Measurements from ENCODE around the gene OXCT1. TPM values are rescaled to one million over a fixed set of nuclear protein-coding genes. Genes with fewer than 3 reads are reported as not detected.

Gene OXCT1
- total RNA-seq, 2 donors from 2014 or later, result 15.2 to 25.3 TPM

GRCh38 chr5:41892031-41892430 is 21.8 kb upstream of the OXCT1 start:
- H3K4me1 ChIP-seq (replicated peaks), result no peaks in the 10 kb centered on the region
- no peak for TF ChIP-seq CTCF (IDR thresholded peaks at IDR 0.05)
- TF ChIP-seq POLR2AphosphoS5 (IDR thresholded peaks at IDR 0.05), result no peak
- no peak for TF ChIP-seq POLR2A (IDR thresholded peaks at IDR 0.05)
- no peaks in the 10 kb centered on the region for H3K27me3 ChIP-seq (replicated peaks; ENCODE audit: insufficient read depth)
- no peak for DNase-seq (ENCODE audit: low spot score)
- no peak overlapping the region for H3K4me3 ChIP-seq
- H3K9me3 ChIP-seq, result no peaks in the 10 kb centered on the region
- intact Hi-C loops (cut with DNase I), result no loop called here
- H3K36me3 ChIP-seq, result no peaks in the 10 kb centered on the region
- H3K27ac ChIP-seq, result no peak overlapping the region

- intact Hi-C loops (cut with DNase I), result no loop called here
- H3K27me3 ChIP-seq (replicated peaks; ENCODE audit: insufficient read depth), result no peaks in the 10 kb centered on the region
- H3K4me3 ChIP-seq, result no peak overlapping the region
- WGBS, result 56% methylated on average over 2 of the region's 2 CpGs
- H3K4me1 ChIP-seq (replicated peaks), result no peaks in the 10 kb centered on the region
- H3K27ac ChIP-seq, result no peak overlapping the region
- TF ChIP-seq POLR2A (IDR thresholded peaks at IDR 0.05), result no peak
- no peak for TF ChIP-seq CTCF (IDR thresholded peaks at IDR 0.05)
- TF ChIP-seq POLR2AphosphoS5 (IDR thresholded peaks at IDR 0.05), result no peak
- no peak for DNase-seq (ENCODE audit: low spot score)
- H3K9me3 ChIP-seq, result no peaks in the 10 kb centered on the region
- no peaks in the 10 kb centered on the region for H3K36me3 ChIP-seq
Measured at GRCh38 chr5:41891066-41891707, 21.0 kb upstream of the OXCT1 start.

GRCh38 chr5:41885286-41885685 is 15.1 kb upstream of the OXCT1 start:
- no peak for TF ChIP-seq POLR2AphosphoS5 (IDR thresholded peaks at IDR 0.05)
- TF ChIP-seq POLR2A (IDR thresholded peaks at IDR 0.05), result no peak
- no peak for TF ChIP-seq CTCF (IDR thresholded peaks at IDR 0.05)
- H3K9me3 ChIP-seq, result no peaks in the 10 kb centered on the region
- no peak for DNase-seq (ENCODE audit: low spot score)
- no peaks in the 10 kb centered on the region for H3K27me3 ChIP-seq (replicated peaks; ENCODE audit: insufficient read depth)
- intact Hi-C loops (cut with DNase I), result no loop called here
- H3K36me3 ChIP-seq, result no peaks in the 10 kb centered on the region
- no peak overlapping the region for H3K27ac ChIP-seq
- no peaks in the 10 kb centered on the region for H3K4me1 ChIP-seq (replicated peaks)
- no peak overlapping the region for H3K4me3 ChIP-seq

GRCh38 chr5:41883936-41884335 is 13.7 kb upstream of the OXCT1 start:
- H3K27ac ChIP-seq, result no peak overlapping the region
- 48% methylated on average over 2 of the region's 2 CpGs for WGBS
- no peaks in the 10 kb centered on the region for H3K4me1 ChIP-seq (replicated peaks)
- no peak for TF ChIP-seq CTCF (IDR thresholded peaks at IDR 0.05)
- TF ChIP-seq POLR2A (IDR thresholded peaks at IDR 0.05), result no peak
- no peak for TF ChIP-seq POLR2AphosphoS5 (IDR thresholded peaks at IDR 0.05)
- no peak overlapping the region for H3K4me3 ChIP-seq
- intact Hi-C loops (cut with DNase I), result no loop called here
- no peaks in the 10 kb centered on the region for H3K9me3 ChIP-seq
- H3K27me3 ChIP-seq (replicated peaks; ENCODE audit: insufficient read depth), result no peaks in the 10 kb centered on the region
- no peak for DNase-seq (ENCODE audit: low spot score)
- H3K36me3 ChIP-seq, result no peaks in the 10 kb centered on the region

GRCh38 chr5:41883243-41883642 is 13.0 kb upstream of the OXCT1 start:
- intact Hi-C loops (cut with DNase I), result no loop called here
- no peak for TF ChIP-seq POLR2A (IDR thresholded peaks at IDR 0.05)
- TF ChIP-seq POLR2AphosphoS5 (IDR thresholded peaks at IDR 0.05), result no peak
- TF ChIP-seq CTCF (IDR thresholded peaks at IDR 0.05), result no peak

More at GRCh38 chr5:41883243-41883642, 13.0 kb upstream of the OXCT1 start:
- Histone ChIP-seq H3K4me1 (replicated peaks) (no peaks in the 10 kb centered on the region), H3K9me3 (no peaks in the 10 kb centered on the region), H3K27ac (no peak overlapping the region), H3K4me3 (no peak overlapping the region), H3K27me3 (replicated peaks; ENCODE audit: insufficient read depth) (no peaks in the 10 kb centered on the region), H3K36me3 (no peaks in the 10 kb centered on the region)
- 74% methylated on average over 3 of the region's 3 CpGs for WGBS
- DNase-seq (ENCODE audit: low spot score), result no peak

All from prostate gland (tissue), 2 donors.